Liver (tissue), 3 donors: ENCODE results near the gene MND1.

Source experiments
- CTCF ChIP-seq: fragments of 150-350 bp; IDR thresholded peaks from 2 replicates; pipeline ENCODE4 v1.5.1; 2017; ENCODE audit warnings: improper control_type of control experiment, low read depth, low read length; ENCODE audit not compliant: missing input control
- GABPA ChIP-seq, 2 donors: IDR thresholded peaks in 1 of 2; conservative IDR thresholded peaks in 1 of 2; 2 replicates each; pipeline ENCODE4 v1.6.1; 2016; ENCODE audit warnings: antibody characterized with exemption in 2 of 2, mild to moderate bottlenecking in 1 of 2, moderate library complexity in 1 of 2
- NR2F2 ChIP-seq: IDR thresholded peaks from 2 replicates; pipeline ENCODE4 v1.6.1; 2016; ENCODE audit warnings: antibody characterized with exemption
- RAD21 ChIP-seq, 2 donors: IDR thresholded peaks; 2 replicates each; pipeline ENCODE4 v1.6.1; 2016; ENCODE audit warnings: antibody characterized with exemption in 2 of 2, mild to moderate bottlenecking in 2 of 2
- REST ChIP-seq: IDR thresholded peaks from 2 replicates; pipeline ENCODE4 v1.6.1; 2016; ENCODE audit warnings: antibody characterized with exemption, mild to moderate bottlenecking
- TAF1 ChIP-seq: conservative IDR thresholded peaks from 2 replicates; pipeline ENCODE4 v1.6.1; 2016; ENCODE audit warnings: antibody characterized with exemption, mild to moderate bottlenecking
- YY1 ChIP-seq: IDR thresholded peaks from 2 replicates; pipeline ENCODE4 v1.6.1; 2016; ENCODE audit warnings: antibody characterized with exemption, mild to moderate bottlenecking
- donor health status: healthy.
- donor health status: healthy.

GRCh38 chr4:153347117-153347516 is 2.6 kb downstream of the MND1 start:
- TF ChIP-seq GABPA (IDR thresholded peaks at IDR 0.05 in 1 of 2, conservative IDR thresholded peaks at IDR 0.05 in 1 of 2) (no peak), CTCF (no peak), YY1 (no peak), TAF1 (no peak), REST (no peak), RAD21 (IDR thresholded peaks at IDR 0.05) (no peak), NR2F2 (no peak)
